GM12878 (cell line): ENCODE results near the gene DIP2A. TPM values are rescaled to one million over a fixed set of nuclear protein-coding genes. Genes with fewer than 3 reads are reported as not detected.

Source experiments
- BMI1 ChIP-seq: fragments of 450-650 bp; IDR thresholded peaks from 2 replicates; pipeline ENCODE4 v1.6.1; 2016; ENCODE audit warnings: mild to moderate bottlenecking, moderate library complexity, borderline replicate concordance
- POLR2A ChIP-seq: IDR thresholded peaks from 2 replicates; pipeline ENCODE4 v1.6.1; 2011; ENCODE audit warnings: low read depth, mild to moderate bottlenecking, low read length
- ZNF687 ChIP-seq: fragments of 450-650 bp; IDR thresholded peaks from 2 replicates; pipeline ENCODE4 v1.6.1; 2017; ENCODE audit warnings: mild to moderate bottlenecking, moderate library complexity
- polyA plus RNA-seq, 11 experiments: library from polyadenylated mRNA; depleted of rRNA in 4 of 11; unstranded in 6 of 11; stranded (reverse) in 5 of 11; fragments of >200 nt; fragmentation: Nextera tagmentation in 4 of 11; fragmentation: Illumina TruSeq in 1 of 11; extraction: Ambion mirVana in 4 of 11; extraction: Trizol in 1 of 11; gene quantifications; 1 replicate in 1 of 11; 2 replicates in 10 of 11; pipeline versions ENCODE4 v1.2.1 to v1.2.3, GENCODE V29; 2011 to 2016; ENCODE audit warnings: inconsistent platforms in 2 of 11, missing spikeins in 2 of 11, low read depth in 1 of 11
- total RNA-seq, 4 experiments: library from RNA; depleted of rRNA in 3 of 4; stranded (reverse); fragments of >200 nt in 3 of 4; fragmentation: Illumina TruSeq in 1 of 4; extraction: Trizol in 1 of 4; gene quantifications; 2 replicates each; pipeline versions ENCODE4 v1.2.1 to v1.2.3, GENCODE V29; 2013 to 2021
- TF ChIP-seq, protein P1 (sequence below): fragments of 150-350 bp; IDR thresholded peaks from 2 replicates; pipeline ENCODE4 v1.6.1; 2016; ENCODE audit warnings: low read depth, low read length

The DIP2A gene
- total and polyA plus RNA-seq, 10 of the 15 experiments (the other 5 are each of a cell fraction or from before 2014, with no cell fraction given): 1.7 to 25.5 (median 12.2) TPM

GRCh38 chr21:46429754-46430681 lies 28.7 kb upstream of the DIP2A start (continued):
- TF ChIP-seq ZNF687 (no peak), BMI1 (no peak), POLR2A (no peak)
- TF ChIP-seq, protein P1, sequence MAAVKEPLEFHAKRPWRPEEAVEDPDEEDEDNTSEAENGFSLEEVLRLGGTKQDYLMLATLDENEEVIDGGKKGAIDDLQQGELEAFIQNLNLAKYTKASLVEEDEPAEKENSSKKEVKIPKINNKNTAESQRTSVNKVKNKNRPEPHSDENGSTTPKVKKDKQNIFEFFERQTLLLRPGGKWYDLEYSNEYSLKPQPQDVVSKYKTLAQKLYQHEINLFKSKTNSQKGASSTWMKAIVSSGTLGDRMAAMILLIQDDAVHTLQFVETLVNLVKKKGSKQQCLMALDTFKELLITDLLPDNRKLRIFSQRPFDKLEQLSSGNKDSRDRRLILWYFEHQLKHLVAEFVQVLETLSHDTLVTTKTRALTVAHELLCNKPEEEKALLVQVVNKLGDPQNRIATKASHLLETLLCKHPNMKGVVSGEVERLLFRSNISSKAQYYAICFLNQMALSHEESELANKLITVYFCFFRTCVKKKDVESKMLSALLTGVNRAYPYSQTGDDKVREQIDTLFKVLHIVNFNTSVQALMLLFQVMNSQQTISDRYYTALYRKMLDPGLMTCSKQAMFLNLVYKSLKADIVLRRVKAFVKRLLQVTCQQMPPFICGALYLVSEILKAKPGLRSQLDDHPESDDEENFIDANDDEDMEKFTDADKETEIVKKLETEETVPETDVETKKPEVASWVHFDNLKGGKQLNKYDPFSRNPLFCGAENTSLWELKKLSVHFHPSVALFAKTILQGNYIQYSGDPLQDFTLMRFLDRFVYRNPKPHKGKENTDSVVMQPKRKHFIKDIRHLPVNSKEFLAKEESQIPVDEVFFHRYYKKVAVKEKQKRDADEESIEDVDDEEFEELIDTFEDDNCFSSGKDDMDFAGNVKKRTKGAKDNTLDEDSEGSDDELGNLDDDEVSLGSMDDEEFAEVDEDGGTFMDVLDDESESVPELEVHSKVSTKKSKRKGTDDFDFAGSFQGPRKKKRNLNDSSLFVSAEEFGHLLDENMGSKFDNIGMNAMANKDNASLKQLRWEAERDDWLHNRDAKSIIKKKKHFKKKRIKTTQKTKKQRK: no peak
